ENCODE data around the gene ATAD2B. TPM values are rescaled to one million over a fixed set of nuclear protein-coding genes. Genes with fewer than 3 reads are reported as not detected.

Gene ATAD2B
- total RNA-seq, 4 donors from 2014 or later, result 37.1 to 82.7 (median 40.7) TPM

- Histone ChIP-seq H3K4me3 (no peak overlapping the region), H3K4me1 (no peaks in the 10 kb centered on the region), H3K36me3 (peaks cover 0 to 34% (median 13%) of the 10 kb centered on the region in 4 donors), H3K27me3 (no peaks in the 10 kb centered on the region), H3K9me3 (no peaks in the 10 kb centered on the region), H3K27ac (no peak overlapping the region)
- in situ Hi-C loops (cut with MboI; ENCODE audit: low pct_ligation_motif_present in 1 of 4, low pct_unique_long_range_greater_than_20kb in 1 of 4, low sequenced_read_pairs in 3 of 4) (no loop called here), intact Hi-C loops (cut with DNase I; ENCODE audit: low total_unique reads) (no loop called here)
- WGBS, 2 donors (ENCODE audit: low coverage in 1 of 2), result 86 to 88% methylated on average over 8 of the region's 8 CpGs
- TF ChIP-seq CTCF (IDR thresholded peaks at IDR 0.05) (no peak), POLR2A (IDR thresholded peaks at IDR 0.05) (no peak), EP300 (IDR thresholded peaks at IDR 0.05; ENCODE audit: low read depth) (no peak), POLR2AphosphoS5 (IDR thresholded peaks at IDR 0.05) (no peak)
- no peak for DNase-seq
Measured at GRCh38 chr2:23862716-23863426, 64.1 kb downstream of the ATAD2B start.

- DNase-seq, result no peak
- intact Hi-C loops (cut with DNase I; ENCODE audit: low total_unique reads) (no loop called here), in situ Hi-C loops (cut with MboI; ENCODE audit: low pct_ligation_motif_present in 1 of 4, low pct_unique_long_range_greater_than_20kb in 1 of 4, low sequenced_read_pairs in 3 of 4) (no loop called here)
- Histone ChIP-seq H3K36me3 (peaks cover 0 to 28% (median 14%) of the 10 kb centered on the region in 4 donors), H3K27me3 (no peaks in the 10 kb centered on the region), H3K9me3 (no peaks in the 10 kb centered on the region), H3K4me3 (no peak overlapping the region), H3K4me1 (no peaks in the 10 kb centered on the region), H3K27ac (no peak overlapping the region)
- TF ChIP-seq POLR2A (IDR thresholded peaks at IDR 0.05) (no peak), CTCF (IDR thresholded peaks at IDR 0.05) (no peak), EP300 (IDR thresholded peaks at IDR 0.05; ENCODE audit: low read depth) (no peak), POLR2AphosphoS5 (IDR thresholded peaks at IDR 0.05) (no peak)
- 95 to 97% methylated on average over 2 to 4 of the region's 4 CpGs for WGBS, 2 donors (ENCODE audit: low coverage in 1 of 2)
Measured at GRCh38 chr2:23861952-23862351, 65.0 kb downstream of the ATAD2B start.

DNA sequence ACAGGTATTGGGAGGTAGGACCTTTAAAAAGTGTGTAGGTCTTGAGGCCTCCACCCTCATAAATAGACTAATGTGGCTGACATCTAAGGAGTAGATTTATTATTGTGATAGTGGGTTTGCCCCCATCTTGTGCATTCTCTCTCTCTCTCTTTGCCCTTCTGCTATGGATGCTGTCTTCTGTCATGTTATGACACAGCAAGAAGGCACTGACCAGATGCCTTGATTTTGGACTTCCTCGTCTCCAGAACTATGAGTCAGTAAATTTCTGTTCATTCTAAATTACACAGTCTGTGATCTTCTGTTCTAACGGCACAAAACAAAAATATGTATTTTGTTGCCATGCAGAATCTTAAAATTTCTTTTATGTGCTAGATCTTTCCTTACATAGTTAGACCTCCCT is 66.9 kb downstream of the ATAD2B start:
- Histone ChIP-seq H3K4me3 (no peak overlapping the region), H3K4me1 (no peaks in the 10 kb centered on the region), H3K9me3 (no peaks in the 10 kb centered on the region), H3K27me3 (no peaks in the 10 kb centered on the region), H3K27ac (no peak overlapping the region), H3K36me3 (peaks cover 0 to 41% (median 12%) of the 10 kb centered on the region in 4 donors)
- intact Hi-C loops (cut with DNase I; ENCODE audit: low total_unique reads), result no loop called here
- WGBS, 2 donors (ENCODE audit: low coverage in 1 of 2), result 60 to 82% methylated on average over 1 to 2 of the region's 2 CpGs
- DNase-seq, result no peak
- in situ Hi-C loops (cut with MboI; ENCODE audit: low pct_ligation_motif_present in 1 of 4, low pct_unique_long_range_greater_than_20kb in 1 of 4, low sequenced_read_pairs in 3 of 4), result no loop called here
- TF ChIP-seq CTCF (IDR thresholded peaks at IDR 0.05) (no peak), POLR2AphosphoS5 (IDR thresholded peaks at IDR 0.05) (no peak), EP300 (IDR thresholded peaks at IDR 0.05; ENCODE audit: low read depth) (no peak), POLR2A (IDR thresholded peaks at IDR 0.05) (no peak)

DNA sequence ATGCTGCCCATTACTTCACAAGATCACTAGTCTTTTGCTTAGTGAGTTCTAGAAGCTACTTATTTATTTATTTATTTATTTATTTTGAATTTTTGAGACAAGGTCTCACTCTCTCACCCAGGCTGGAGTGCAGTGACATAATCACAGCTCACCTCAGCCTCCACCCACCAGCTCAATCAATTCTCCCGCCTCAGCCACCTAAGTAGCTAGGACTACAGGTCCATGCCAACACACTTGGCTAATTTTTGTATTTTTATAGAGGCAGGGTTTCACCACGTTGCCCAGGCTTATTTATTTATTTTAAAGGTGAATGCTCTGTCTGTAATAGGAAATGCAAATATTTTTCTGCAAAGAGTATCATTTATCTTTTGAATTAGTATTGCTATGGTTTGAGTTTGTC is 67.7 kb downstream of the ATAD2B start:
- intact Hi-C loops (cut with DNase I; ENCODE audit: low total_unique reads), result no loop called here
- TF ChIP-seq EP300 (IDR thresholded peaks at IDR 0.05; ENCODE audit: low read depth), result no peak
- Histone ChIP-seq H3K27ac (no peak overlapping the region), H3K9me3 (no peaks in the 10 kb centered on the region), H3K27me3 (no peaks in the 10 kb centered on the region), H3K4me3 (no peak overlapping the region), H3K36me3 (peaks cover 0 to 37% (median 12%) of the 10 kb centered on the region in 4 donors), H3K4me1 (no peaks in the 10 kb centered on the region)
- in situ Hi-C loops (cut with MboI; ENCODE audit: low pct_ligation_motif_present in 1 of 4, low pct_unique_long_range_greater_than_20kb in 1 of 4, low sequenced_read_pairs in 3 of 4), result no loop called here
- 70 to 83% methylated on average over 2 of the region's 2 CpGs for WGBS, 2 donors (ENCODE audit: low coverage in 1 of 2)
- no peak for DNase-seq

All from transverse colon (tissue), 4 donors.